Cardiac atrium fibroblast (primary cell): ENCODE data around the gene NCF4. TPM values are rescaled to one million over a fixed set of nuclear protein-coding genes. Genes with fewer than 3 reads are reported as not detected.

Experiments used
- total RNA-seq: library from RNA; depleted of rRNA; stranded (reverse); fragments of >200 nt; gene quantifications from 2 replicates; pipeline ENCODE4 v1.2.3, GENCODE V29; 2015

NCF4 gene
- total RNA-seq = not detected in 2 replicates

DNA sequence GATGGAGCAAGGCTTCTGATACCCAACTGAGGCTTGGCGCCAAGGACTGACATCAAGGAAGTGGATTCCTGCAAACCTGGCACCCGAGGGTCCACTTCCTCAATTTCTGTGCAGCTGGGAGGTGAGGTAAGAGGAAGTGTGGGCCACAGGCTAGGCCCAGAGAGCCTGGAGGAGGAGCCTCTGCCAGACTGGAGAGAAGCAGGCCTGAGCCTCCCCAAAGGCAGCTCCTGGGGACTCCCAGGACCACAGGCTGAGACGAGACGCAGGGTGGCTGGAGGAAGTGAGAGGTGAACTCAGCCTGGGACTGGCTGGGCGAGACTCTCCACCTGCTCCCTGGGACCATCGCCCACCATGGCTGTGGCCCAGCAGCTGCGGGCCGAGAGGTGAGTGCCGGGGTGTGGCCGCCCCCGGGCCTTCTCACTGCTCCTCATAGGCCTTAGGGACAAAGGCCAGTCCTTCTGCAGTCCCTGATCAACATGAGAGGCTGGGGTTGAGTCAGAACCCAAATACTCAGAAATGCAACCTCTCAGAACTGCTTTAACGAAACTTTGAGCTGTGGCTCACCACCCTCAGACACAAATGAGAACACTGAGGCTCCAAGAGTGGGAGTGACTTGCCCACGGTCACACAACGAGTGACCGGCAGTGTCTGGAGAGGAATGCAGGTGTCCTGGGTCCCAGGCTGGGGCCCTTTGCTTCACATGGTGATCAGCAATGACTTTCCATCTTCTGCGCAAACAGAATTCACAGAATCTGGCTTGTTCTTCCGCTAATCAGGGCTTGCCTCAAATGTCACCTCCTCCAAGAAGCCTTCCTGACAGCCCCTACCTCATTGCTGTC lies at the start of gene NCF4:
Gene NCF4, plus strand, starts transcription at position 186 of the 839 bp plus-strand sequence. Its CDS starts 166 bp downstream, at position 352.

DNA sequence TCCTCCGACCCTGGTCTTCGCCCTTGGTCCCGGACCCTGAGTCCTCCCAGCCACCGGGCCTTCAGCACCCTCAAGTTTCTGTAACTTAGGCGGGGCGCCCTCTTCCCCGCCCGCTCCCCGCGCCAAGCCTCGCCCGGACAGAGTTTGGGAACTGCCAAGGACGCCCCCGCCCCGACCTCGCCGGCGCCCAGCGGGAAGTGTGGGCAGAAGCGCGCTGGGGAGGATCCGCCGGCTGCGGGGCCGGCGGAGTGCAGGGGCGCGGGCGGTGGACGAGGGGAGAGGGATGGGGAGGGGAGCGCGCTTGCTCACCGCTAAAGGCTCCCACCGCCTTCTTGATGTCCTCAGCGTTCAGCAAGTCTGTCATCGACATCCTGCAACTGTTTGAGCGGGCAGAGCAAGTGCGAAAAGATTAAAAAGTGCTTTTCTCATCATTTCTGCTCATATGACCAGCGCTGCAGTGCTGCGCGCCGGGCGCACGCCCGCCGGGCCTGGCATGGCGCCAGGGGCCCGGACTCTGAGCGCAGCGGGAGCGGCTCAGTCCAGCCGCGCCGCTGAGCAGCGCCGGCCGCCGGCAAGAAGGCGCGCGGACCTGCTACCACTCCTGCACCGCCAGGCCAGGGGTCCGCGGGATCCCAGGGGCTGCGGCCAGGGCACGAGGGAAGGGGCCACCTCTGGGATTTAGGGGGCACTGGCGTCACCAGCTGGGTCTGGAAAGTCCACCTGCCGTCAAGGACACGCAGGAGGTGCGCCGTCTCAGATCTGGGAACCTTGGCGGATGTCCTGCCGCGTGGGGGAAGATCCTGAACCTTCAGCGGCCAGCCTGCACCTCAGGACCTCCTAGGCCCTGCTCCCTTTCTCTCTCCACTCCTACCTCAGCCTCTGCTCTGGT lies 43.9 kb upstream of the NCF4 start, which contains the start of gene PVALB:
Gene PVALB, minus strand, starts transcription at position 400 of the 889 bp plus-strand sequence. Its CDS starts 30 bp downstream, at position 370.

DNA sequence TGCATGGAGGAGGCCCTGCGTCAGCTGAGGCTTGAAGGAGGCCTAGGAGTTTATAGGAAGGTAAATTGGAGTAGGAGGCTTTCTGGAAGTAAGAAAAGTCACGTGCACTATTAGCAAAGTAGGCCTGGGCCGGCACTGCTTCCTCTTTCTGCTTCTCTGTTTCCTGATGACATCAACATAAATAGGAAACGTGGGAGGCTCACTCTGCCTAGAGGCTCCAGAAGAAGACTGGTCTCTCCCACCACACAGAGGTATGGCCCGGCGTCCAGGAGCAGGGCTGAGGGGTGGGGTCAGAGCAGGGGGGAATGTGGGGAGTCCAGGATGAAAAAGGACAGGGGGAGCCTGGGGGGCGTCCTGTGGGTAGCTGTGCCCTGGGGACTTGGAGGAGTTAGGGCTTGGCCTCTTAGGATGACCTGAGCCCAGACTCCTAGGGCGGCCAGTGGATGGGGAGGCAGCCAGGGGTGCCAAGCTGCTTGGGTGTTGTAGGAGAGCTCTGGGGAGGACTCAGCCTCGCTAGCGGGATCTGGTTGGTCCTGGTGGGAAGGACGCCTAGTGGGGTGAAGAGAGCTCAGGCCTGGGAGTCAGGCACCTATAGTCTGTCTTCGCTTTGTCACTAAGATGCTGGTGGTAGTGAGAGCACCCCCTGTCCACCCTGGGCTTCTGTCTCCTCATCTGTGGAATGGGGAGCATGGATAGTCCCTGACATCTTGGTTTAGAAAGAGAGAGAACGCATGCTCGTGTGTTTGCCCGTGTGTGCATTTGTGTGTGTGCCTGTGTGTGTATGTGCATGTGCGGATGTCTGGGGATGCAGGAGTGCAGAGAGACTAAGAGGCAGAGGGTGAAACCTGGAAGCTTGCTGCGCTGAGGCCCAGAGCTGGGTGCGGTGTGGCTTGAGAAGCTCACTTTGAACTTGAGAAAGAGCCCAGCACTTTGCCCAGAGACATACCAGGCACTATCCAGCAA lies 52.9 kb downstream of the NCF4 start, which contains the start of gene CSF2RB:
Gene CSF2RB, plus strand, starts transcription at position 202 of the 963 bp plus-strand sequence. CDS start 8,580 bp downstream, outside the sequence.

Other genes with a start within 250 kb of the NCF4 start
- not detected in 2 replicates for gene CACNG2, start 157.3 kb upstream of the NCF4 start, total RNA-seq
- 8.4 and 17.9 TPM in 2 replicates for gene IFT27, start 84.9 kb upstream of the NCF4 start, total RNA-seq
- gene PVALB, start 44.0 kb upstream of the NCF4 start, total RNA-seq = not detected in 2 replicates
- 0.18 and 2.6 TPM in 2 replicates for gene CSF2RB, start 52.6 kb downstream of the NCF4 start, total RNA-seq
- 49.4 and 56.7 TPM in 2 replicates for gene TST, start 158.4 kb downstream of the NCF4 start, total RNA-seq
- gene MPST, start 158.7 kb downstream of the NCF4 start, total RNA-seq = 109 and 111 TPM in 2 replicates
- gene KCTD17, start 190.7 kb downstream of the NCF4 start, total RNA-seq = 32.1 and 35.7 TPM in 2 replicates
- not detected in 2 replicates for gene TMPRSS6, start 248.7 kb downstream of the NCF4 start, total RNA-seq